Dedifferentiated amniotic fluid mesenchymal stem cell (primary cell): Measurements from ENCODE around the gene SRMS.
A peak's percentile ranks its signal among the peaks of the same experiment; 100 is the strongest.

ENCODE experiments used
- DNase-seq: peaks from one replicate; pipeline ENCODE4 v3.0.0-alpha.2; 2016; ENCODE audit errors: extremely low spot score

SRMS gene

DNA sequence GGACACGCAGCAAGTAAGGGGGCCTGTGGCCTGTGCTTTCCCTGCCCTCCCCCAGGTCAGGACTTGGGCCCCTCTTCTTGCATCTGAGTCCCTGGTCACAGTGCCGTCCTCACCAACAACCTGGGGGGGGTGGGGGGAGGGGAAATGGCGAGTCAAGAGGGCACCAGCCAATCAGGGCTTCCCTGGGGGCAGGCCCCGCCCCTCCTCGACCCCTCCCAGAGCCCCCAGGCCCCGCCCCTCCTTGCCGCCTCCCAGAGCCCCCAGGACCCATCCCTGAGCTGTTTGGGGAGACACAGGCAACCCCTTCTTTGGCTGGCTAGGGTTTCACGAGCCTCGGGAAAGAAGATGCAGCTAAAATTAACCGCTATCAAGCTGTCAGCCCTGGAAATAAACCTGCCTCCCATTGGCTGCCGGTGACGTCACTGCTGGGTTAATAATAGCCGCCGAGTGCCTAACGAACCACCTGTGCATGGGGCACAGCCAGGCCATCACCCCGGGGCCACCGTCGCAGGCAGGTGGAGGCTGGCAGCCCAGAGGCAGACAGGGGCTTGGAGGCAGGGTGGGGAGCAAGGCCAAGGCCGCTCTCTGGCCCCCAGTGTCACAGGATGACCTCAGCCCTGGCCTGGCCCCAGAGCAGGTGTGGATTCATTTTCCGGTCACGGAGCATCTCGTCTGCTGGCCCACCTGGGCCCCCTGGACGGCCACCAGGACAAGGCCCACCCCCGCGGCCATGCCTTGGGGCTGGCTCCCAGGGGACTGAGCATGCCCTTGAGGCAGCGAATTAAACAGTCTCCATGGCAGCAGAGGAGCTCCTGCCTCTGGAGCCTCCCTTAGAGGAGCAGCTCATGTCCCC lies 45.5 kb downstream of the SRMS start:
- no peak for DNase-seq

DNA sequence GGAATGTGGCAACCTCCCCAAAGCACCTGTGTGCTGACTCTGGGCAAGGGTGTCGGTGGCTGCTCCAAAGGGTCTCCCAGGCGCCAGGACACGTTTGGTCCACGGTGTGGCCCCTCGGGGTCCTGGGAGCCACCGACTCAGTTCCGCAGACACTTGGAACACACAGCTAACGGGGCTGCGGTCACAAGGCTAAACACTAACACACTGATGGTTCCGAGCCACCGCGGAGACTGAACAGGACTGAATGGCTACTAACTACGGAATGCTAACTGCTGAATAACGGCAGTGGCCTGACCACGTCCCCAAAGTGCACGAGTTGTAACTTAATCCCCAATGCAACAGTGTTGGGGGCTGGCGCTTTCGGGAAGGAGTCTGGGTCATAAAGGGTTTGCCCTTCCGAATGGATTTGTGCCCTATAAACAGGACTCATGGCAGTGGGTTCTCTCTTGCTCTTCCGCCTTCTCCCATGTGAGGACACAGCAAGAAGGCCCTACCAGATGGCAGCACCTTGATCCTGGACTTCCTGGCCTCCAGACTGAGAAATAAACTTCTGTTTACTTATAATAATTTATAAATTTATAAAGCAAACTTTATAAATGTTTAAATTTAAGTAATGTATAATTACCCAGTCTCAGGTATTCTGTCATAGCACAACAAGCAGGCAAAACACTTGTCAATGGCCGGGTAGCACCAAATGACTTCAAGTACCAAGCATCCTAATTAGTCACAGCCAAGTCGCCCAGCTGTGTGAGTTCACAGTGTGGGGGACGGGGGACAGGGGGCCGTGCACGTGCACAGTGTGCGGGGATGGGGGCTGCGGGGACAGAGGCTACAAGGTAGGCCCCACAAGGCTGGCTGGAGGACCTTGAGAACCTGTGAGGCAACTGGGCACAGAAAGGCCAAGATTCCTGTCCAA lies 46.4 kb downstream of the SRMS start:
- DNase-seq, result no peak

DNA sequence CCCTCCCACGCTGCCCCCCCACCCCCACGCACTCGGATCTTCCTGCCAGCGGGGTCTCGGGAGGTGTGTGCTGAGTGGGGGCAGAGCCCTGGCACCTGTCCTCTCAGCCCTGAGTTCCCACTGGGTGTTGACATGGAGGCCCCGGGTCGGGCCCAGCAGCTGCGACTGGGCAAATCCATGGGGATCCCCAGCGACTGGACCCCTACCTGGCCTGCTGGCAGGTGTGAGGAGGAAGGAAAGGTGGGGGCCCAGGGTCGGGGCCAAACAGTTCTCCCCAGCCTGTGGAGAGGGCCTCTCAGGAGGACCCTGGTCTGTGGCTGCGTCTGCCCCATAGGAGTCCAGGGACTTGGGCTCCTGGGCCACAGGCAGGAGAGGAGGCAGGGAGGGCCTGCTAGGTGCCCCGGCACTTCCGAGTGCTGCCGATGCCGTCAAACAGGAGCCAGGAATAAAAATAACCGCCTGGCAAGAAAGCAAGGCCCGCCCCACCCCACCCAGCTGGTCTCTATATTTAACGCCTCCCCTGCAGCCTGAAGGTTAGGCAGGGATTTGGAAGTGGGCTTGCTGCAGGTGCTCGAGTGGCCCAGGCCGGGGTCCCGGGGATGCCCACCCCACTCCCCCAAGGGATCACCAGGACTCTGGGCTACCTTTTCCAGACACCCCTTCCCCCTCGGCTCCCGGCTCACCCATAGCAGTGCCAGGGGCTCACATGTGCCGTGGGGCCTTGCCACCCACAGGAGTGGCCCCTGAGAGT lies 47.2 kb downstream of the SRMS start:
- DNase-seq, result no peak

DNA sequence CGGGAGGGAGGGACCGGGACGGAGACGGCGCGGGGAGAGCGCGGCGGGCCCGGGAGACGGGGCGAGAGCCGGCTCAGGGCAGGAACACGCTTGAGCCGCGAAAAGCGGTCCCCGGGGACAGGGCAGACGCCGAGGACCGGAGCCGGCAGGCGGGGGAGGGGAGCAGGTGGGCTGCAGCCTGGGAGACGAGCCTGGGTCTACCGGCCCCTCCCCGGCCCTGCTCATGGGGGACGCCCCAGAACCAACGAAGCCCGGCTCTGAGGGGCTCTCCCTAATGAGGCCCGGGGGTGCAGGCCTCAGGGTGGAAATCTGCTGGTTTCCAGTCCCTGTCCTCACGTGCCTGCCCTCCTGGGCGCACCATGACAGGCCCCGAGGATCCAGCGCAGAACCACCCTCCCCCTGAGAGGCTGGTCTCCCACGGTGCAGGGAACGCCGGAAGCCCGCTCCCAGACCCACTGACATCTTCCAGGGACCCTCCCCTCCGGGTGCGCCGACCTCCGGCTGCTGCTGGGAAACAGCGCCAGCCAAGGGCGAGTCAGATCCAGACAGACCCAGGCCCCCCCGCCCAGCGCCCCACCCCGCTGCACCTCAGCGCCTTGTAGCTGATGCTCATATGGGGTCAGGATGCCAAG lies 48.1 kb downstream of the SRMS start:
- DNase-seq, result no peak

DNA sequence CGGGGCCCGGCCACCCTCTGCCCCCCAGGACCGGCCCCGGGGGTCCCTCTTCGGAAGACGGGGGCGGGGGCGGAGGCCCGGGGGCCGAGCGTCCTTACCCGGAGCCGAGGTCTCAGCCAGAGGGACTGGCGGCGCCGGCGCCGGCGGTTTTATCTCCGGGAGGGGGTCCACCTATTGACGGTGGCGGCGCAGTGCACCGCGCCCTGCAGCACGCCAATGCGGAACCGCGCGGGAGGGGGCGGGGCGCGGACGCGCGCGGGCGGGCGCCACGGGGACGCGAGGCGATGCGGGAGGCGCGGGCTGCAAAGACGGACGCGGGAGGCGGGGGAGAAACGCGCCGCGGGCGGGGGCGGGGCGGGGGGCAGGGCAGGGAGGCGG lies 48.6 kb downstream of the SRMS start, which contains the start of gene EEF1A2:
EEF1A2 (minus strand) TSS at position 124 of the 378 bp plus-strand sequence. CDS start 1,320 bp downstream, outside the sequence.
- no peak for DNase-seq

GRCh38 chr20:63497946-63498935 lies 49.3 kb downstream of the SRMS start:
- no peak for DNase-seq

DNA sequence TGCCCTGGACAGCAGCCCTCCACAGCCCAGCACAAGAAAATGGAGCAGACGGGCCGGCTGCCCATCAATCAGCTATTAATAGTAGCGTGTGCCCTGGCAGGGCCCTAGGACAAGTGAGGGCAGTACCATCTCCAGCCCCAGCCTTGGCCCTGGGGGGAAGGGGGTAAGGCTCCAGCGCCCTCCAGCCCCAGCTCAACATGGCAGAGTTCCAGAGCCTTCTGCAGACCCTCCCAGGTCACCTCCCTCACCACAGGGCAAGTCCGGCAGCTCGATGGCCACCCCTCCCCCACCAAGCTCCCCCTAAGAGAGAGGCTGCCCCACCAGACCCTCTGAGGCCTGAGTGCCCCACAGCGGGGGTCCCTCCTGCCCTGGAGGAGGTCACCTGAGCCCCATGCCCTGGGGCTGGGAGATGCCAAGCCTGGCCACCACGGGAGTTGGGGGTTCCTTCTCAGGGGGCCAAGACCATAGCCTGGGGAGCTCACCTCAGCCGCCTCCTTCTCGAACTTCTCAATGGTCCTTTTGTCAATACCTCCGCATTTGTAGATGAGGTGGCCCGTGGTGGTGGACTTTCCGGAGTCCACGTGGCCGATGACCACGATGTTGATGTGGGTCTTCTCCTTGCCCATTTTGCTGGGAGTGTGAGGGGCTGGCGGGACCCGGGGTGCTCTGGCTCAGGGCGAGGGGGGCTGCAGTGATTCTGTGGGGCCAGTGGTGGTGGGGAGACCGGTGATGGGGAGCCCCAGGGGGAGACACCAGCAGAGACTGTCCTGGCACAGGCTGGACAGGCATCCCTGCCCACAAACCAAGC lies 50.2 kb downstream of the SRMS start:
- DNase-seq, result no peak

GRCh38 chr20:63496596-63497120 lies 50.9 kb downstream of the SRMS start:
- no peak for DNase-seq

- peak; percentile 19 for DNase-seq
These were observed 51.6 kb downstream of the SRMS start for GRCh38 chr20:63495741-63496595.

DNA sequence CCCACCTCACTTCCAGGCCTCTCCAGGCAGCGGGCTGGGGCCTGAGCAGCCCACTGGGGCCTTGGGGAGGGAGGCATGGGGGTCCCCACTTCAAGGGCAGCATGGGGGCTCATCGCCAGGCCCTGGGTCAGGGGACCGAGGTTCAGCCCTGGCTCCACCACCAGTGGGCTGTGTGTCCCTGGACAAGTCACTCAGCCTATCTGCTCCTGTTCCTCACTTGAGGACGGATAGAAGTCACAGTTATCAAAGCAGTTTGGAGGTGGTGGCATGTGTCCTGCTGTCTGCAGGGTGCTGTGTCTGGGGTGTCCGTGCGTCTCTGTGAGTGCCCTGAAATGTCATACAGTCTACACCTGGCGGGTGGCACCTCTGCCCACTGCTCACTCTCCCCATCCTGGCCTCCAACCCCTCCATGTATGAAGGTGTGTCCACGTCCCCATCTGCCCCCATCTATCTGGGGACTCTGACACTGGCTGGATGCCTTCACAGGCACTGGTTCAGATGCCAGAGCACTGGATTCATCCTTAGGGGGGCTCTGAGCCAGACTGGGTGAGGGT lies 52.3 kb downstream of the SRMS start:
- no peak for DNase-seq

- no peak for DNase-seq
These were observed 53.0 kb downstream of the SRMS start for GRCh38 chr20:63494420-63495166.

DNA sequence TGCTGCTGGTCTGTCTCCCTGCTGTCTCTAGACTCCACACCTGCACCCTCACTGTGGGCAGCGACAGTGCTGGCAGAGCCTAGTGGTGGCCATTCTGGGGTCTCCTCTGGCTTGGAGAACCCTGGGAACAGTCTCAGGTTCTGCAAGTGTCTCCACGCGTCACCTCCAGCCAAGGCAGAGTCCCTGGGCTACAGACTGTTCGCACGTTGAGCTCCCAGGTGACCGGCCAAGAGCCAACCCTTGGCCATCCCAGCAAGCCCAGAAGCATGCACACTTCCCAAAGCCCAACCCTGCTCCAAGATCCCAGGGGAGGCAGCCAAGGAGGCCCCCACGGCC lies 53.5 kb downstream of the SRMS start:
- no peak for DNase-seq

GRCh38 chr20:63493563-63494020 lies 54.0 kb downstream of the SRMS start:
- DNase-seq, result no peak

DNA sequence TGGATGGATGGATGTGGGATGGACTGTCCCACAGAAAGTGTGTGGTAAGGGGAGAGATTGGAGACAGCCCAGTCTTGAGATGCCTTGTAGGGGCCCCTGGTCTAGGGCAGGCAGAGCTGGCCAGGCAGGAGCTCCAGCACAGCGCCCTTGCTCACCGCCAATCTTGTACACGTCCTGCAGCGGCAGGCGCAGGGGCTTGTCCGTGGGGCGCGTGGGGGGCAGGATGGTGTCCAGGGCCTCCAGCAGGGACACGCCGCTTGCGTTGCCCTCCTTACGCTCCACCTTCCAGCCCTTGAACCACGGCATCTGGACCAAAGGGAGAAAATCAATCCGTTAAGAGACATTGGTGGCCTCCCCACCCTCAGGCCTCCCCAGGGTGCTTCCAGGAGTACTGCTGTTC lies 54.6 kb downstream of the SRMS start:
- DNase-seq, result no peak

DNA sequence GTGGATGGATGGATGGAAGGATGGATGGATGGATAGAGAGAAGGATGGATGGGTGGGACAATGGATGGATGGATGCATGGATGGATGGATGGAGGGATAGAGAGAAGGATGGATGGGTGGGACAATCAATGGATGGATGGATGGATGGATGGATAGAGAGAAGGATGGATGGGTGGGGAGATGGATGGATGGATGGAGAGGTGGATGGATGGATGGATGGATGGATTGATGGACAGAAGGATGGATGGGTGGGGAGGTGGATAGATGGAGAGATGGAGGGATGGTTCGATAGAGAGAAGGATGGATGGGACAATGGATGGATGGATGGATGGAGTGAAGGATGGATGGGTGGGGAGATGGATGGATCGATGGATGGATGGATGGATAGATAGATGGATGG lies 55.0 kb downstream of the SRMS start:
- DNase-seq, result no peak

DNA sequence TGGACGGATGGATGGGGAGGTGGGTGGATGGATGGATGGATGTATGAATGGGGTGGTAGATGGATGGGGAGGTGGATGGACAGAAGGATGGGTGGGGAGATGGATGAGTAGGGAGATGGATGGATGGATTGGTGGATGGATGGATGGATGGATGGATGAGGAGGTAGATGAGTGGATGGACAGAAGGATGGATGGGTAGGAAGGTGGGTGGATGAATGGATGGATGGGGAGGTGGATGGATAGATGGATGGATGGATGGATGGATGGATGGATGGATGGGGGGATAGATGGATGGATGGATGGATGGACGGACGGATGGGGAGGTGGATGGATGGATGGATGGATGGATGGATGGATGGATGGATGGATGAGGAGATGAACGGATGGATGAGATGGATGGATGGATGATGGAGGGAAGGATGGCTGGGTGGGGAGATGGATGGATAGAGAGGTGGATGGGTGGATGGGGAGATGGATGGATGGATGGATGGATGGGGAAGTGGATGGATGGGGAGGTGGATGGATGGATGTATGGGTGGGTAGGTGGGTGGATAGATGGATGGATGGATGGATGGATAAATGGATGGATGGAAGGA lies 55.8 kb downstream of the SRMS start:
- DNase-seq, result no peak

- no peak for DNase-seq
These were observed 56.5 kb downstream of the SRMS start for GRCh38 chr20:63491078-63491477.
